Endodermal cell (in vitro differentiated cells): ENCODE measurements around the gene SLC45A3. TPM values are rescaled to one million over a fixed set of nuclear protein-coding genes. Genes with fewer than 3 reads are reported as not detected.

Source experiments
- DNase-seq: peaks from one replicate; pipeline ENCODE4 v3.0.0-alpha.2; 2017
- H3K27ac ChIP-seq: 2 replicates; pipeline ENCODE4 v1.5.1; 2013; ENCODE audit warnings: mild to moderate bottlenecking, low read depth, low read length, moderate library complexity
- H3K27me3 ChIP-seq: 2 replicates; pipeline ENCODE4 v1.6.1; 2013; ENCODE audit warnings: mild to moderate bottlenecking, low read length, moderate library complexity; ENCODE audit not compliant: insufficient read depth, control insufficient read depth, poor library complexity, severe bottlenecking
- H3K36me3 ChIP-seq: 2 replicates; pipeline ENCODE4 v1.7.0; 2013; ENCODE audit warnings: mild to moderate bottlenecking, low read length, moderate library complexity; ENCODE audit not compliant: control insufficient read depth, insufficient read depth
- H3K4me1 ChIP-seq: one replicate; pipeline ENCODE4 v1.7.0; 2013; ENCODE audit warnings: low read length; ENCODE audit not compliant: control insufficient read depth, insufficient read depth
- H3K4me3 ChIP-seq: 2 replicates; pipeline ENCODE4 v1.5.1; 2013; ENCODE audit warnings: mild to moderate bottlenecking, low read length, moderate library complexity
- H3K9ac ChIP-seq: 2 replicates; pipeline ENCODE4 v1.6.1; 2013; ENCODE audit warnings: mild to moderate bottlenecking, low read length, moderate library complexity; ENCODE audit not compliant: poor library complexity, severe bottlenecking; ENCODE audit errors: extremely low read depth
- H3K9me3 ChIP-seq: 2 replicates; pipeline ENCODE4 v1.6.1; 2013; ENCODE audit warnings: mild to moderate bottlenecking, low read length, moderate library complexity; ENCODE audit not compliant: control insufficient read depth
- H3K27ac Mint-ChIP-seq: 2 replicates; pipeline ENCODE4 v1.8.0; 2020; ENCODE audit warnings: mixed read lengths
- H3K27me3 Mint-ChIP-seq: 2 replicates; pipeline ENCODE4 v1.8.0; 2021; ENCODE audit warnings: mild to moderate bottlenecking, mixed read lengths; ENCODE audit not compliant: insufficient read depth
- H3K36me3 Mint-ChIP-seq: 2 replicates; pipeline ENCODE4 v1.8.0; 2020; ENCODE audit warnings: low read depth, mixed read lengths
- H3K4me1 Mint-ChIP-seq: 2 replicates; pipeline ENCODE4 v1.8.0; 2020; ENCODE audit warnings: mixed read lengths
- H3K4me3 Mint-ChIP-seq: 2 replicates; pipeline ENCODE4 v1.8.0; 2020; ENCODE audit warnings: mild to moderate bottlenecking, moderate library complexity, mixed read lengths
- H3K9me3 Mint-ChIP-seq: 2 replicates; pipeline ENCODE4 v1.8.0; 2020; ENCODE audit warnings: mild to moderate bottlenecking, mixed read lengths
- CTCF ChIP-seq: fragments of 200-600 bp; sonication (generic); conservative IDR thresholded peaks from 2 replicates; pipeline ENCODE4 v1.5.0; 2021; ENCODE audit warnings: antibody characterized with exemption, mild to moderate bottlenecking
- WGBS, 2 experiments: methylation state at CpG; one replicate each; pipeline versions ENCODE4 v1.1.5 to v1.1.7; 2013; ENCODE audit warnings: missing lambda C conversion rate in 2 of 2, mixed read lengths in 1 of 2; ENCODE audit not compliant: insufficient coverage in 1 of 2, insufficient read length in 1 of 2; 5-methylcytosine and 5-hydroxymethylcytosine counted together
- total RNA-seq, 2 donors: library from RNA; stranded (reverse); fragmentation: NEBNext Ultra II Directional in 1 of 2; extraction: Animal tissue kit (Norgen Biotek cat#: 25700) in 1 of 2; gene quantifications; 2 replicates in 1 of 2; 3 replicates in 1 of 2; pipeline ENCODE4 v1.2.1, GENCODE V29; 2021

The SLC45A3 gene
- total RNA-seq, 2 donors from 2014 or later = 7.9 to 10.2 TPM

- Mint-ChIP-seq H3K9me3 (no peaks in the 10 kb centered on the region), H3K4me1 (peaks cover 26% of the 10 kb centered on the region), H3K27ac (no peak overlapping the region), H3K36me3 (no peaks in the 10 kb centered on the region), H3K4me3 (no peak overlapping the region), H3K27me3 (peaks cover 4% of the 10 kb centered on the region)
- H3K9me3 ChIP-seq = no peaks in the 10 kb centered on the region
- H3K27ac ChIP-seq = no peak overlapping the region
- no peak for TF ChIP-seq CTCF
- no peaks in the 10 kb centered on the region for H3K27me3 ChIP-seq
- WGBS, 2 experiments = 96 to 100% methylated on average over 1 to 2 of the region's 2 CpGs
- DNase-seq = peak; percentile 66
- no peak overlapping the region for H3K9ac ChIP-seq
- peaks cover 11% of the 10 kb centered on the region for H3K4me1 ChIP-seq
- H3K4me3 ChIP-seq = no peak overlapping the region
- H3K36me3 ChIP-seq = no peaks in the 10 kb centered on the region
These were observed 6.9 kb upstream of the SLC45A3 start for GRCh38 chr1:205687242-205687641.

- no peak overlapping the region for H3K27ac Mint-ChIP-seq
These were observed 1.1 kb upstream of the SLC45A3 start for GRCh38 chr1:205681364-205681763.

GRCh38 chr1:205678286-205679111 is 1.8 kb downstream of the SLC45A3 start:
- TF ChIP-seq CTCF = no peak
- no peaks in the 10 kb centered on the region for H3K9me3 Mint-ChIP-seq
- 61 to 70% methylated on average over 7 to 10 of the region's 10 CpGs for WGBS, 2 experiments
- peaks cover 16% of the 10 kb centered on the region for H3K4me1 ChIP-seq
- H3K27me3 ChIP-seq = peaks cover 12% of the 10 kb centered on the region
- peaks cover 17% of the 10 kb centered on the region for H3K27me3 Mint-ChIP-seq
- H3K4me3 Mint-ChIP-seq = peak overlapping the region; percentile 64
- peaks cover 36% of the 10 kb centered on the region for H3K4me1 Mint-ChIP-seq
- H3K9me3 ChIP-seq = no peaks in the 10 kb centered on the region
- DNase-seq = peak; percentile 71
- no peak overlapping the region for H3K27ac ChIP-seq
- H3K4me3 ChIP-seq = peak overlapping the region; percentile 81
- no peak overlapping the region for H3K27ac Mint-ChIP-seq
- H3K9ac ChIP-seq = no peak overlapping the region
- H3K36me3 Mint-ChIP-seq = no peaks in the 10 kb centered on the region
- H3K36me3 ChIP-seq = no peaks in the 10 kb centered on the region

More at GRCh38 chr1:205681364-205681763, 1.1 kb upstream of the SLC45A3 start:
- no peaks in the 10 kb centered on the region for H3K9me3 Mint-ChIP-seq
- Histone ChIP-seq H3K9me3 (no peaks in the 10 kb centered on the region), H3K36me3 (no peaks in the 10 kb centered on the region), H3K27me3 (peaks cover 12% of the 10 kb centered on the region), H3K4me1 (peaks cover 14% of the 10 kb centered on the region), H3K27ac (no peak overlapping the region), H3K4me3 (no peak overlapping the region), H3K9ac (no peak overlapping the region)
- TF ChIP-seq CTCF = no peak
- 85 to 86% methylated on average over 2 to 3 of the region's 3 CpGs for WGBS, 2 experiments
- H3K4me3 Mint-ChIP-seq = peak overlapping the region; percentile 64
- peaks cover 22% of the 10 kb centered on the region for H3K4me1 Mint-ChIP-seq
- no peaks in the 10 kb centered on the region for H3K36me3 Mint-ChIP-seq
- DNase-seq = no peak
- peaks cover 17% of the 10 kb centered on the region for H3K27me3 Mint-ChIP-seq
